Activated CD4-positive, CD25-positive, alpha-beta regulatory T cell treated with anti-CD3 and anti-CD28 coated beads, Interleukin-2, amount 50 U/mL, for 16 hours (primary cell): Measurements from ENCODE around the gene LCE2A.

Source experiments
- DNase-seq: peaks from one replicate; pipeline ENCODE4 v3.0.0-alpha.2; 2020; ENCODE audit warnings: low read depth, low spot score

LCE2A gene

GRCh38 chr1:152743371-152744145 is 45.4 kb downstream of the LCE2A start:
- no peak for DNase-seq

- DNase-seq: no peak
Measured at GRCh38 chr1:152745289-152745704, 47.2 kb downstream of the LCE2A start.

- DNase-seq: no peak
Measured at GRCh38 chr1:152745765-152746444, 47.8 kb downstream of the LCE2A start.

GRCh38 chr1:152747831-152748230 is 49.7 kb downstream of the LCE2A start:
- no peak for DNase-seq
